ENCODE data around the gene PRKACB.
"Not testable (repeated sequence)": the region's sequence is repeated elsewhere in the genome, so short reads cannot be mapped to it uniquely, and the experiment has no call there.

PRKACB gene

DNA sequence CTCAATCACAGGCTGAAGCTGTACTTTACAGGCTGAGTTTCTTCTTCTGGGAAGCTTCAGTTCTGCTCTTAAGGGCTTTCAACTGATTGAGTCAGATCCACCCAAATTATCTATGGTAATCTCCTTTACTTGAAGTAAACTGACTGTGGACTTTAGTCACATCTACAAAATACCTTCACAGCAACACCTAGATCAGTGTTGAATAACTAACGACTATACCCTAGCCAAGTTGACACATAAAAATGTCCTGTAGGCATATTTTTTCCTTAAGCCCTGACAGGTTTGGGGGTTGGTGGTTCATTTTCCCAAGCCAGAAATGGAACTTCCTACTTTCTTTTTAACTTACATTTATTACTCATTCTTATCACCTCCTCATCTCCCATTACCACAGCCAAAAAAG lies 42.9 kb upstream of the PRKACB start:
- no peaks in the 10 kb centered on the region for H3K9me2 ChIP-seq (replicated peaks; ENCODE audit: insufficient read depth, low read length)
- no peaks in the 10 kb centered on the region for H3K27me3 ChIP-seq (replicated peaks; ENCODE audit: insufficient read depth, low read length)
- H4K20me1 ChIP-seq (ENCODE audit: insufficient read depth, low read length), result no peaks in the 10 kb centered on the region
- no peak overlapping the region for H3K4me3 ChIP-seq (ENCODE audit: low read length)
- TF ChIP-seq, protein P1, sequence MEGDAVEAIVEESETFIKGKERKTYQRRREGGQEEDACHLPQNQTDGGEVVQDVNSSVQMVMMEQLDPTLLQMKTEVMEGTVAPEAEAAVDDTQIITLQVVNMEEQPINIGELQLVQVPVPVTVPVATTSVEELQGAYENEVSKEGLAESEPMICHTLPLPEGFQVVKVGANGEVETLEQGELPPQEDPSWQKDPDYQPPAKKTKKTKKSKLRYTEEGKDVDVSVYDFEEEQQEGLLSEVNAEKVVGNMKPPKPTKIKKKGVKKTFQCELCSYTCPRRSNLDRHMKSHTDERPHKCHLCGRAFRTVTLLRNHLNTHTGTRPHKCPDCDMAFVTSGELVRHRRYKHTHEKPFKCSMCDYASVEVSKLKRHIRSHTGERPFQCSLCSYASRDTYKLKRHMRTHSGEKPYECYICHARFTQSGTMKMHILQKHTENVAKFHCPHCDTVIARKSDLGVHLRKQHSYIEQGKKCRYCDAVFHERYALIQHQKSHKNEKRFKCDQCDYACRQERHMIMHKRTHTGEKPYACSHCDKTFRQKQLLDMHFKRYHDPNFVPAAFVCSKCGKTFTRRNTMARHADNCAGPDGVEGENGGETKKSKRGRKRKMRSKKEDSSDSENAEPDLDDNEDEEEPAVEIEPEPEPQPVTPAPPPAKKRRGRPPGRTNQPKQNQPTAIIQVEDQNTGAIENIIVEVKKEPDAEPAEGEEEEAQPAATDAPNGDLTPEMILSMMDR (IDR thresholded peaks at IDR 0.05; ENCODE audit: low read length), result no peak
- TF ChIP-seq EZH2 (optimal IDR thresholded peaks at IDR 0.05; ENCODE audit: low read depth, low read length), result no peak
- no peak for TF ChIP-seq EZH2phosphoT487 (IDR thresholded peaks at IDR 0.05; ENCODE audit: low read length)
- H2AFZ ChIP-seq (ENCODE audit: low read length), result no peak overlapping the region
- no peak overlapping the region for H3K4me2 ChIP-seq (ENCODE audit: low read depth, low read length)
- no peak overlapping the region for H3K9ac ChIP-seq (ENCODE audit: low read length)
- no peaks in the 10 kb centered on the region for H3K36me3 ChIP-seq (replicated peaks; ENCODE audit: insufficient read depth, low read length)
- no peaks in the 10 kb centered on the region for H3K79me2 ChIP-seq (ENCODE audit: low read length)
- no peaks in the 10 kb centered on the region for H3F3A ChIP-seq (ENCODE audit: insufficient read depth, low read length)
- no peak overlapping the region for H3K27ac ChIP-seq (ENCODE audit: low read length)
- no peaks in the 10 kb centered on the region for H3K9me3 ChIP-seq (replicated peaks; ENCODE audit: insufficient read depth, low read length)
- no peaks in the 10 kb centered on the region for H3K4me1 ChIP-seq (ENCODE audit: low read length)
- DNase-seq, result no peak

DNA sequence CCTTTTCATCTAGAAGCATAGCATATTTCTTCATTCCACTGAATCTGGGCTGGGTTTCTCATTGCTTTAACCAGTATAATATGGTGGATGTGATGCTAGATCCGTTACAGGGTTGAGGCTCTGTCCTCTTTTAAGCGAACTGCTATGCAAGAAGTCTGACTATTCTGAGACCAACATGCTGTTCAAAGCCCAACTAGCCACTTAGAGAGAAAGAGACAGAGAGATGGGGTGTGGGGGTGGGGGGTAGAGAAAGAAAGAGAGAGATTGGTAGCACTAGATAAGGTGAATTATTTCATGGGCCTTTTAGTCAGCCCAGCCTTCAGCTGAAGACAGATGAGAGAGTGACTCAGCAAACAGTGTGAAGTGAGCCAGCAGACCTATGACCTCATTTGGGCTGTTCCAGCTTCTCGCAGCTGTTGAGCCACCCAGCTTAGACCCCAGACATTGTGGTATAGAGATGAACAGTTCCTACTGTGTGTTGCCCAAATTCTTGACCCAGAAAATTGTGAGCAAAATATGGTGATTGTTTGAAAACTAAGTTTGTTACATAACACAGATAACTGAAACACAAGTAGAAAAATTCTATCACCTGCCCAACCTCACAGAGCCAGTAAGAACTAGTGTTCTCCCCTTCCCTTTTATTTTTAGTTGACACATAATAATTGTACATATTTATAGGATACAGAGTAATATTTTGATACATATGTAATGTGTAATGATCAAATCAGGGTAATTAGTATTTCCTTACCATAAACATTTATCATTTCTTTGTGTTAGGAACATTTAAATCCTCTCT lies 40.7 kb upstream of the PRKACB start:
- Histone ChIP-seq H3K4me1 (ENCODE audit: low read length) (0 out of 2 replicates have a peak, but pooled peaks cover 4% of the 10 kb centered on the region), H3K27me3 (replicated peaks; ENCODE audit: insufficient read depth, low read length) (no peaks in the 10 kb centered on the region), H3K4me3 (ENCODE audit: low read length) (no peak overlapping the region), H3K4me2 (ENCODE audit: low read depth, low read length) (no peak overlapping the region), H3K27ac (ENCODE audit: low read length) (no peak overlapping the region), H3K9me3 (replicated peaks; ENCODE audit: insufficient read depth, low read length) (no peaks in the 10 kb centered on the region), H3K36me3 (replicated peaks; ENCODE audit: insufficient read depth, low read length) (no peaks in the 10 kb centered on the region), H3F3A (ENCODE audit: insufficient read depth, low read length) (no peaks in the 10 kb centered on the region), H2AFZ (ENCODE audit: low read length) (no peak overlapping the region), H3K9me2 (replicated peaks; ENCODE audit: insufficient read depth, low read length) (no peaks in the 10 kb centered on the region), H3K79me2 (ENCODE audit: low read length) (no peaks in the 10 kb centered on the region), H4K20me1 (ENCODE audit: insufficient read depth, low read length) (no peaks in the 10 kb centered on the region), H3K9ac (ENCODE audit: low read length) (no peak overlapping the region)
- DNase-seq, result peak; percentile 9
- TF ChIP-seq, protein P1 (IDR thresholded peaks at IDR 0.05; ENCODE audit: low read length), result no peak
- TF ChIP-seq EZH2 (optimal IDR thresholded peaks at IDR 0.05; ENCODE audit: low read depth, low read length) (no peak), EZH2phosphoT487 (IDR thresholded peaks at IDR 0.05; ENCODE audit: low read length) (no peak)

DNA sequence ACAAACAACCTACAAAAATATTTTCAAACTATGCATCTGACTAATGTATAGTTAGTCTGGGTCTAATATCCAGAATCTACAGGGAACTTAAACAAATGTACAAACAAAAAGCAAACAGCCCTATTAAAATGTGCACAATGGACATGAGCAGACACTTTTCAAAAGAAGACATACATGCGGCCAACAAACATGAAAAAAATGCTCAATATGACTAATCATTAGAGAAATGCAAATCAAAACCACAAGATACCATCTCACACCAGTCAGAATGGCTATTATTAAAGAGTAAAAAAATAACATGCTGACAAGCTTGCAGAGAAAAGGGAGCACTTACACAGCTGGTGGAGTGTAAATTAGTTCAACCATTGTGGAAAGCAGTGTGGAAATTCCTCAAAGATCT lies 36.5 kb upstream of the PRKACB start:
- H3K36me3 ChIP-seq (replicated peaks; ENCODE audit: insufficient read depth, low read length); H3K4me2 ChIP-seq (ENCODE audit: low read depth, low read length); H4K20me1 ChIP-seq (ENCODE audit: insufficient read depth, low read length); H3K27ac ChIP-seq (ENCODE audit: low read length); H3K4me1 ChIP-seq (ENCODE audit: low read length); H2AFZ ChIP-seq (ENCODE audit: low read length); H3K27me3 ChIP-seq (replicated peaks; ENCODE audit: insufficient read depth, low read length); H3K79me2 ChIP-seq (ENCODE audit: low read length); H3F3A ChIP-seq (ENCODE audit: insufficient read depth, low read length); H3K9ac ChIP-seq (ENCODE audit: low read length); H3K9me2 ChIP-seq (replicated peaks; ENCODE audit: insufficient read depth, low read length); H3K9me3 ChIP-seq (replicated peaks; ENCODE audit: insufficient read depth, low read length); H3K4me3 ChIP-seq (ENCODE audit: low read length): not testable (repeated sequence)
- DNase-seq, result peak; percentile 24

DNA sequence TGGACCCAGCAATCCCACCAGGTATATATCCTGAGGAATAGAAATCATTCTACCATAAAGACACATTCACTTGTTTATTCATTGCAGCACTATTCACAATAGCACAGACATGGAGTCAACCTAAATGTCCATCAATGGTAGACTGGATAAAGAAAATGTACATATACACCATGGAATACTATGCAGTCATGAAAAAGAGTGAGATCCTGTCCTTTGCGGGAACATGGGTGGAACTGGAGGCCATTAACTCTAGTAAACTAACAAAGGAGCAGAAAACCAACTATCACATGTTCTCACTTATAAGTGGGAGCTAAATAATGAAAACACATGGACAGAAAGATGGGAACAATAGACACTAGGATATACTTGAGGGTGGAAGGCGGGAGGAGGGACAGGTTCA lies 36.1 kb upstream of the PRKACB start:
- Histone ChIP-seq H3K27ac (ENCODE audit: low read length) (no peak overlapping the region), H3F3A (ENCODE audit: insufficient read depth, low read length) (no peaks in the 10 kb centered on the region), H3K9ac (ENCODE audit: low read length) (no peak overlapping the region), H3K9me2 (replicated peaks; ENCODE audit: insufficient read depth, low read length) (no peaks in the 10 kb centered on the region), H3K9me3 (replicated peaks; ENCODE audit: insufficient read depth, low read length) (no peaks in the 10 kb centered on the region), H3K27me3 (replicated peaks; ENCODE audit: insufficient read depth, low read length) (no peaks in the 10 kb centered on the region), H3K4me1 (ENCODE audit: low read length) (0 out of 2 replicates have a peak, but pooled peaks cover 4% of the 10 kb centered on the region), H3K79me2 (ENCODE audit: low read length) (no peaks in the 10 kb centered on the region), H3K4me3 (ENCODE audit: low read length) (no peak overlapping the region), H4K20me1 (ENCODE audit: insufficient read depth, low read length) (no peaks in the 10 kb centered on the region), H3K36me3 (replicated peaks; ENCODE audit: insufficient read depth, low read length) (no peaks in the 10 kb centered on the region), H2AFZ (ENCODE audit: low read length) (no peak overlapping the region), H3K4me2 (ENCODE audit: low read depth, low read length) (no peak overlapping the region; the same call in 1 of the 2 replicates)
- DNase-seq, result no peak
- TF ChIP-seq EZH2 (optimal IDR thresholded peaks at IDR 0.05; ENCODE audit: low read depth, low read length), result no peak
- TF ChIP-seq, protein P1 (IDR thresholded peaks at IDR 0.05; ENCODE audit: low read length), result no peak
- TF ChIP-seq EZH2phosphoT487 (IDR thresholded peaks at IDR 0.05; ENCODE audit: low read length), result no peak
